IMR-90 (cell line): ENCODE results near the gene RIPK4. TPM values are rescaled to one million over a fixed set of nuclear protein-coding genes. Genes with fewer than 3 reads are reported as not detected.
A peak's percentile ranks its signal among the peaks of the same experiment; 100 is the strongest.

Experiments used
- ATAC-seq: fragments of 200-7000 bp; cut with Tn5 transposase; 2 replicates; pipeline ENCODE4 v1.9.1; 2020; ENCODE audit warnings: low read depth, mild to moderate bottlenecking, moderate library complexity
- BruUV-seq: library from RNA; stranded (reverse); fragments of 400-500 nt; replicated peaks from 2 replicates; lab custom pipeline; 2021; lab: Mats Ljungman, UMichigan
- CTCF ChIA-PET: fragments of 300-600 bp; formaldehyde crosslinking; extraction: SDS; loops from one replicate; lab custom pipeline; 2021; ENCODE audit warnings: antibody characterized with exemption; lab: Yijun Ruan, JAX
- POLR2A ChIA-PET: fragments of 300-600 bp; sonication (Branson Sonifier 250); formaldehyde crosslinking; loops from one replicate; lab custom pipeline; 2022; ENCODE audit warnings: antibody characterized with exemption; ENCODE audit not compliant: unreplicated experiment; lab: Charles Lee
- DNase-seq: peaks from one replicate; pipeline ENCODE4 v3.0.0; 2013
- H2AFZ ChIP-seq: replicated peaks from 2 replicates; pipeline ENCODE3; 2013; ENCODE audit warnings: low read length, mild to moderate bottlenecking; ENCODE audit not compliant: poor library complexity
- H2AK5ac ChIP-seq: 2 replicates; pipeline ENCODE4 v1.6.1; 2013; ENCODE audit warnings: low read depth, low read length, inconsistent platforms
- H2AK9ac ChIP-seq: replicated peaks from 2 replicates; pipeline ENCODE3; 2013; ENCODE audit warnings: mild to moderate bottlenecking, low read depth, low read length, moderate library complexity; ENCODE audit not compliant: poor library complexity
- H2BK120ac ChIP-seq: 2 replicates; pipeline ENCODE4 v1.6.1; 2013; ENCODE audit warnings: low read depth, low read length, inconsistent platforms
- H2BK15ac ChIP-seq: 3 replicates; pipeline ENCODE4 v1.6.1; 2013; ENCODE audit warnings: low read depth, low read length, inconsistent platforms
- H2BK20ac ChIP-seq: 2 replicates; pipeline ENCODE4 v1.6.1; 2013; ENCODE audit warnings: low read depth, mild to moderate bottlenecking, inconsistent platforms, low read length, moderate library complexity
- H2BK5ac ChIP-seq: 2 replicates; pipeline ENCODE4 v1.6.1; 2013; ENCODE audit warnings: mild to moderate bottlenecking, low read depth, low read length, inconsistent platforms; ENCODE audit not compliant: poor library complexity, severe bottlenecking
- H3K14ac ChIP-seq: replicated peaks from 2 replicates; pipeline ENCODE4 v1.6.1; 2013; ENCODE audit warnings: low read depth, low read length, inconsistent platforms
- H3K18ac ChIP-seq: 2 replicates; pipeline ENCODE4 v1.6.1; 2013; ENCODE audit warnings: low read depth, low read length, control low read depth
- H3K23ac ChIP-seq: 2 replicates; pipeline ENCODE4 v1.6.1; 2013; ENCODE audit warnings: low read depth, low read length, inconsistent platforms
- H3K27ac ChIP-seq: 2 replicates; pipeline ENCODE4 v1.5.1; 2013; ENCODE audit warnings: mild to moderate bottlenecking, control low read depth, low read length; ENCODE audit not compliant: insufficient read depth
- H3K27me3 ChIP-seq: 2 replicates; pipeline ENCODE4 v1.6.1; 2013; ENCODE audit warnings: low read length; ENCODE audit not compliant: control insufficient read depth, insufficient read depth
- H3K36me3 ChIP-seq: 2 replicates; pipeline ENCODE4 v1.6.1; 2013; ENCODE audit warnings: low read length, mixed read lengths; ENCODE audit not compliant: control insufficient read depth, insufficient read depth
- H3K4ac ChIP-seq: 2 replicates; pipeline ENCODE4 v1.6.1; 2013; ENCODE audit warnings: low read depth, low read length, inconsistent platforms
- H3K4me1 ChIP-seq: 2 replicates; pipeline ENCODE4 v1.6.1; 2013; ENCODE audit warnings: low read length, mixed read lengths; ENCODE audit not compliant: control insufficient read depth, insufficient read depth
- H3K4me2 ChIP-seq: 2 replicates; pipeline ENCODE4 v1.6.1; 2013; ENCODE audit warnings: low read depth, mild to moderate bottlenecking, control low read depth, low read length, moderate library complexity
- H3K4me3 ChIP-seq: 2 replicates; pipeline ENCODE4 v1.5.1; 2013; ENCODE audit warnings: low read depth, mild to moderate bottlenecking, control low read depth, low read length, moderate library complexity; ENCODE audit not compliant: insufficient read depth
- H3K56ac ChIP-seq: 2 replicates; pipeline ENCODE4 v1.6.1; 2013; ENCODE audit warnings: low read length, inconsistent platforms; ENCODE audit not compliant: insufficient read depth; ENCODE audit errors: extremely low read depth
- H3K79me1 ChIP-seq, 2 experiments: 2 replicates each; pipeline ENCODE4 v1.6.1; 2013; ENCODE audit warnings: low read length in 2 of 2, inconsistent platforms in 1 of 2, low read depth in 1 of 2
- H3K9ac ChIP-seq: 2 replicates; pipeline ENCODE4 v1.6.1; 2013; ENCODE audit warnings: low read depth, low read length, control low read depth
- H3K9me1 ChIP-seq: 2 replicates; pipeline ENCODE4 v1.6.1; 2013; ENCODE audit warnings: low read length, inconsistent platforms; ENCODE audit not compliant: insufficient read depth
- H3K9me3 ChIP-seq: 2 replicates; pipeline ENCODE4 v1.6.1; 2013; ENCODE audit warnings: low read length; ENCODE audit not compliant: control insufficient read depth, insufficient read depth
- H4K20me1 ChIP-seq: 2 replicates; pipeline ENCODE4 v1.6.1; 2013; ENCODE audit warnings: low read length, inconsistent platforms; ENCODE audit not compliant: insufficient read depth
- H4K5ac ChIP-seq: 2 replicates; pipeline ENCODE4 v1.6.1; 2013; ENCODE audit warnings: mild to moderate bottlenecking, low read depth, low read length, control low read depth
- H4K8ac ChIP-seq, 2 experiments: 2 replicates each; pipeline ENCODE4 v1.6.1; 2013; ENCODE audit warnings: low read depth in 2 of 2, low read length in 2 of 2, control low read depth in 1 of 2, inconsistent platforms in 1 of 2
- H4K91ac ChIP-seq: 2 replicates; pipeline ENCODE4 v1.6.1; 2013; ENCODE audit warnings: low read depth, low read length, inconsistent platforms; ENCODE audit not compliant: insufficient read depth
- BHLHE40 ChIP-seq: fragments of 150-350 bp; IDR thresholded peaks from 2 replicates; pipeline ENCODE4 v1.6.1; 2016; ENCODE audit warnings: mild to moderate bottlenecking, low read depth, low read length
- CEBPB ChIP-seq: IDR thresholded peaks from 2 replicates; pipeline ENCODE4 v1.6.1; 2012; ENCODE audit warnings: low read depth, low read length, improper control_type of control experiment
- CHD1 ChIP-seq: IDR thresholded peaks from 2 replicates; pipeline ENCODE4 v1.6.1; 2012; ENCODE audit warnings: low read depth, low read length, improper control_type of control experiment
- CTCF ChIP-seq: conservative IDR thresholded peaks from 2 replicates; pipeline ENCODE4 v1.5.1; 2012; ENCODE audit warnings: mild to moderate bottlenecking, low read depth, low read length, improper control_type of control experiment
- ELK1 ChIP-seq: fragments of 150-350 bp; IDR thresholded peaks from 2 replicates; pipeline ENCODE4 v1.6.1; 2016; ENCODE audit warnings: low read depth, mild to moderate bottlenecking, low read length, moderate library complexity, borderline replicate concordance
- FOS ChIP-seq: fragments of 150-350 bp; IDR thresholded peaks from 2 replicates; pipeline ENCODE4 v1.6.1; 2016; ENCODE audit warnings: low read depth, low read length
- MAFK ChIP-seq: IDR thresholded peaks from 2 replicates; pipeline ENCODE4 v1.6.1; 2012; ENCODE audit warnings: low read depth, low read length, improper control_type of control experiment
- MAZ ChIP-seq: IDR thresholded peaks from 2 replicates; pipeline ENCODE4 v1.6.1; 2012; ENCODE audit warnings: low read depth, mild to moderate bottlenecking, low read length, improper control_type of control experiment, moderate library complexity, borderline replicate concordance
- MXI1 ChIP-seq: IDR thresholded peaks from 2 replicates; pipeline ENCODE4 v1.6.1; 2012; ENCODE audit warnings: low read depth, mild to moderate bottlenecking, low read length, moderate library complexity, borderline replicate concordance
- NFE2L2 ChIP-seq: fragments of 150-350 bp; IDR thresholded peaks from 2 replicates; pipeline ENCODE4 v1.6.1; 2016; ENCODE audit warnings: low read depth, mild to moderate bottlenecking, low read length
- POLR2A ChIP-seq: IDR thresholded peaks from 2 replicates; pipeline ENCODE4 v1.6.1; 2012; ENCODE audit warnings: mild to moderate bottlenecking, low read depth, low read length
- RAD21 ChIP-seq: IDR thresholded peaks from 2 replicates; pipeline ENCODE4 v1.6.1; 2012; ENCODE audit warnings: low read length, improper control_type of control experiment
- RCOR1 ChIP-seq: IDR thresholded peaks from 2 replicates; pipeline ENCODE4 v1.6.1; 2012; ENCODE audit warnings: mild to moderate bottlenecking, low read length, improper control_type of control experiment; ENCODE audit not compliant: insufficient replicate concordance
- RFX5 ChIP-seq: IDR thresholded peaks from 2 replicates; pipeline ENCODE4 v1.8.0; 2012; ENCODE audit warnings: low read depth, mild to moderate bottlenecking, low read length, moderate library complexity
- SMC3 ChIP-seq: fragments of 150-350 bp; IDR thresholded peaks from 2 replicates; pipeline ENCODE4 v1.6.1; 2016; ENCODE audit warnings: low read depth, mild to moderate bottlenecking, antibody characterized with exemption, low read length, moderate library complexity
- USF2 ChIP-seq: fragments of 150-350 bp; IDR thresholded peaks from 2 replicates; pipeline ENCODE4 v1.6.1; 2017; ENCODE audit warnings: mild to moderate bottlenecking, antibody characterized with exemption, low read length, low read depth
- WGBS, 2 experiments: methylation state at CpG; one replicate each; pipeline versions ENCODE4 v1.1.5 to v1.1.7; 2013; ENCODE audit warnings: missing lambda C conversion rate in 2 of 2; ENCODE audit not compliant: insufficient read length in 1 of 2; ENCODE audit errors: extremely low coverage in 2 of 2; 5-methylcytosine and 5-hydroxymethylcytosine counted together
- dilution Hi-C: fragments of 300-500 bp; cut with HindIII; formaldehyde crosslinking; loops from one replicate; pipeline ENCODE4 v1.14.3; 2018; ENCODE audit warnings: low sequenced_read_pairs; ENCODE audit not compliant: unreplicated experiment
- in situ Hi-C: fragments of 300-500 bp; cut with MboI; formaldehyde crosslinking; loops from 3 replicates; pipeline ENCODE4 v1.14.3; 2019; ENCODE audit warnings: low sequenced_read_pairs, inconsistent platforms, mixed read lengths
- intact Hi-C: fragments of 100-400 bp; cut with micrococcal nuclease; formaldehyde crosslinking; loops from 2 replicates; pipeline ENCODE4 v1.10.0; 2022
- polyA plus RNA-seq, 3 experiments: library from polyadenylated mRNA; depleted of rRNA; stranded (reverse); fragments of >200 nt; gene quantifications; 2 replicates each; pipeline ENCODE4 v1.2.3, GENCODE V29; 2012; ENCODE audit warnings: low replicate concordance in 1 of 3
- total RNA-seq: library from RNA; depleted of rRNA; stranded (reverse); fragments of >200 nt; gene quantifications from 2 replicates; pipeline ENCODE4 v1.2.3, GENCODE V29; 2012

RIPK4 gene
- total and polyA plus RNA-seq, 2 of the 4 experiments (the other 2 are of a cell fraction), result under 0.01 to 0.03 TPM

- no peak overlapping the region for H3K23ac ChIP-seq
- no peak overlapping the region for H2BK5ac ChIP-seq
- H3K79me1 ChIP-seq, result no peaks in the 10 kb centered on the region
- dilution Hi-C loops, result no loop called here
- H3K9me1 ChIP-seq, result peaks cover 6% of the 10 kb centered on the region
- H2AK5ac ChIP-seq, result no peak overlapping the region
- no peak overlapping the region for H2BK20ac ChIP-seq
- TF ChIP-seq MXI1, result no peak
- no peak for TF ChIP-seq RAD21
- TF ChIP-seq USF2, result no peak
- no peak for TF ChIP-seq RFX5
- no peak for TF ChIP-seq MAFK
- no peak for TF ChIP-seq CEBPB
- no peak for TF ChIP-seq CHD1
- no peak for TF ChIP-seq CTCF
- TF ChIP-seq SMC3, result no peak
- TF ChIP-seq RCOR1, result no peak
- no peak for TF ChIP-seq BHLHE40
- no peak for TF ChIP-seq FOS
- no peak for TF ChIP-seq NFE2L2
- TF ChIP-seq ELK1, result no peak
- TF ChIP-seq MAZ, result no peak
- no peak for TF ChIP-seq POLR2A
- no peak overlapping the region for H3K4me2 ChIP-seq
- in situ Hi-C loops, result no loop called here
- H3K4me1 ChIP-seq, result 0 out of 2 replicates have a peak, but pooled peaks cover 5% of the 10 kb centered on the region
- H2BK15ac ChIP-seq, result no peak overlapping the region
- no peak overlapping the region for H3K27ac ChIP-seq
- H2BK120ac ChIP-seq, result no peak overlapping the region
- H4K5ac ChIP-seq, result no peak overlapping the region
- H3K56ac ChIP-seq, result no peak overlapping the region
- no peak overlapping the region for H4K8ac ChIP-seq
- peak overlapping the region; percentile 23 for H2AFZ ChIP-seq
- H4K91ac ChIP-seq, result no peak overlapping the region
- intact Hi-C loops, result no loop called here
- no peak overlapping the region for H3K4me3 ChIP-seq
- H3K9ac ChIP-seq, result no peak overlapping the region
- CTCF ChIA-PET, result no interaction called here
- H3K36me3 ChIP-seq, result no peaks in the 10 kb centered on the region
- no peaks in the 10 kb centered on the region for H4K20me1 ChIP-seq
- no peak overlapping the region for H2AK9ac ChIP-seq
- no peak overlapping the region for H3K14ac ChIP-seq
- peaks cover 32% of the 10 kb centered on the region for H3K27me3 ChIP-seq
- H3K9me3 ChIP-seq, result peaks cover 2% of the 10 kb centered on the region
- no peak for DNase-seq
- H3K18ac ChIP-seq, result no peak overlapping the region
- BruUV-seq, result no TSS peak
- no CpG with 5 or more reads among the region's 17 CpGs for WGBS, 2 experiments
- POLR2A ChIA-PET, result no interaction called here
- H3K4ac ChIP-seq, result no peak overlapping the region
- no peak for ATAC-seq
These were observed 37.0 kb downstream of the RIPK4 start for GRCh38 chr21:41729701-41730366.
